WERI-Rb-1 (cell line): Measurements from ENCODE around the gene KCNK15.

Experiments used
- DNase-seq: peaks from one replicate; pipeline ENCODE4 v3.0.0-alpha.2; 2020
- H3K27ac ChIP-seq: fragments of 250-450 bp; sonication (Bioruptor Pico); 2 replicates; pipeline ENCODE4 v1.5.1; 2020; ENCODE audit warnings: mild to moderate bottlenecking, moderate library complexity
- H3K27me3 ChIP-seq: fragments of 250-450 bp; sonication (Bioruptor Pico); 2 replicates; pipeline ENCODE4 v1.5.1; 2021; ENCODE audit warnings: mild to moderate bottlenecking, low read depth, moderate library complexity; ENCODE audit not compliant: insufficient read depth, severe bottlenecking
- H3K36me3 ChIP-seq: fragments of 250-450 bp; sonication (Bioruptor Pico); 2 replicates; pipeline ENCODE4 v1.5.1; 2020; ENCODE audit warnings: mild to moderate bottlenecking, moderate library complexity
- H3K4me3 ChIP-seq: 2 replicates; pipeline ENCODE4 v1.5.1; 2011; ENCODE audit warnings: low read depth, mild to moderate bottlenecking, control low read depth, low read length
- H3K9me3 ChIP-seq: fragments of 250-450 bp; sonication (Bioruptor Pico); 2 replicates; pipeline ENCODE4 v1.5.1; 2021; ENCODE audit warnings: mild to moderate bottlenecking, moderate library complexity; ENCODE audit not compliant: severe bottlenecking
- CTCF ChIP-seq: IDR thresholded peaks from 2 replicates; pipeline ENCODE4 v1.5.1; 2011; ENCODE audit warnings: low read depth, mild to moderate bottlenecking, control low read depth, inconsistent platforms, low read length

Gene KCNK15

DNA sequence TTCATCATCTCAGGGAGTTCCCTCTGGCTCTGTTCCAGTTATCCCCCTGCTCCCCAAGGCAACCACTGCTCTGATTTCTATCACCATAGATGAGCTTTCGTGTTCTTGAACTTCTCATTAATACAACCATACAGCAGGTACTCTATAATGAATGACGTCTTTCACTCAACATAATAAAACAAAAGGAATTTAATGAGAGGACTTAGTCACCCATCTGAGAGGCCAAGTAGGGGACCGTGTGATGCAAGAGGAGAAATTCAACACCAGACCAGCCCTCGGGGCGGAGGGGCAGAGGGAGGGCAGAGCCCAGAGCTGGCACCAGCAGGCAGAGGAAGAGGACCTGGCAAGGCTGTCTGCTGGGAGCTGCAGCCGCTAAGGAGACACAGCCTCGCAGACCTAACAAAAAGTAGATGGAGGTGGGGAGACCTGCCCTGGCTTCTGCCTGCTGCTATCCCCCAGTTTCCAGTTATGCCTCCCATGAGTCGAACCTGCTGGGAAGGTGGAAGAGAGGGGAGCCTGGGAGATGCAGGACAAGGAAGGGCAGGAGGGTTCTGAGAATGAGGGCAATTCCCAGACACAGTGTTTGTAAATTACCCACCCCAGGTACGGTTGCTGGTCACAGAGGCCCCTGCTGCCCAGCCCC lies 16.7 kb upstream of the KCNK15 start:
- no peak for DNase-seq
- Histone ChIP-seq H3K36me3 (no peaks in the 10 kb centered on the region), H3K27me3 (no peaks in the 10 kb centered on the region), H3K4me3 (no peak overlapping the region), H3K9me3 (no peaks in the 10 kb centered on the region), H3K27ac (no peak overlapping the region)
- no peak for TF ChIP-seq CTCF

GRCh38 chr20:44730441-44730840 lies 15.2 kb upstream of the KCNK15 start:
- Histone ChIP-seq H3K4me3 (no peak overlapping the region), H3K27ac (no peak overlapping the region), H3K27me3 (no peaks in the 10 kb centered on the region), H3K9me3 (no peaks in the 10 kb centered on the region), H3K36me3 (no peaks in the 10 kb centered on the region)
- no peak for TF ChIP-seq CTCF
- no peak for DNase-seq

DNA sequence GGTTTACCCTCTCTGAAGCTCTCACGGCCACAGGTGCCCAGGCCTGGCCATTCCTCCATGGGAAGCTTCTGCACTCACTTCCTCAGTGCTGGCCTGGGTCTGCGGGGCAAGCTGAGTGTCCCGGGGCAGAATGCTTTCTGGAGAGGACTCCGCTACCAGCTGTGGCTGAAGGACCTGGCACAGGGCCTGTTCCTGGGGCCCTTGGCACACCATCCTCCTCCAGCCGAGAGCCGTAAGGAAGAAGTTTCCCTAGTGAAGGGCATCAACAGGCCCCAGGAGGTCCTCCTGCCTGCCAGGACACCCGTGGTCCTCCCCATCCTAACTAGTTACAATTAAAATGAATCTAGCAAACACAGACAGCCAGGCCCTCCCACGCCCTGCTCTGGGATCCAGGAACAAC lies 14.0 kb upstream of the KCNK15 start:
- H3K9me3 ChIP-seq, result no peaks in the 10 kb centered on the region
- H3K27me3 ChIP-seq, result no peaks in the 10 kb centered on the region
- no peak overlapping the region for H3K4me3 ChIP-seq
- H3K27ac ChIP-seq, result no peak overlapping the region
- no peak for DNase-seq
- no peaks in the 10 kb centered on the region for H3K36me3 ChIP-seq
- no peak for TF ChIP-seq CTCF

DNA sequence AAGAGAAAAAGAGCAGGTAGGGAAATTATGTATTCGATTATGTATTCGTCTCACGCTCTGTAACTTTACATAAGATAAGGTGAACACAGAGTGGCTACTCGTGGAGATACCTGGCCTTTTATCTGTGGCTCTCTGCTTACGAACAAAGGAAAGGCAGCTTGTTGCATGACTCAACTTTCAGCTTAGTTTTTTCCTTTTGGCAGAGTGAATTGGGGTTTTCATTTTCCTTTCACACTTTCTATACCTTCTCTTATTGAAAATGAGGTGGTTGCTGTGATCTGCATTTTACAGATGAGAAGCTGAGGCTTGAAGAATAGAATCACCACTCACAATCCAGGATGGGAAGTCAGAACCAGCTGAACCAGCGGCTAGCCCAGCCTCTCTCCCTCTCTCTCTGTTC lies 13.3 kb upstream of the KCNK15 start:
- no peak overlapping the region for H3K27ac ChIP-seq
- TF ChIP-seq CTCF, result no peak

DNA sequence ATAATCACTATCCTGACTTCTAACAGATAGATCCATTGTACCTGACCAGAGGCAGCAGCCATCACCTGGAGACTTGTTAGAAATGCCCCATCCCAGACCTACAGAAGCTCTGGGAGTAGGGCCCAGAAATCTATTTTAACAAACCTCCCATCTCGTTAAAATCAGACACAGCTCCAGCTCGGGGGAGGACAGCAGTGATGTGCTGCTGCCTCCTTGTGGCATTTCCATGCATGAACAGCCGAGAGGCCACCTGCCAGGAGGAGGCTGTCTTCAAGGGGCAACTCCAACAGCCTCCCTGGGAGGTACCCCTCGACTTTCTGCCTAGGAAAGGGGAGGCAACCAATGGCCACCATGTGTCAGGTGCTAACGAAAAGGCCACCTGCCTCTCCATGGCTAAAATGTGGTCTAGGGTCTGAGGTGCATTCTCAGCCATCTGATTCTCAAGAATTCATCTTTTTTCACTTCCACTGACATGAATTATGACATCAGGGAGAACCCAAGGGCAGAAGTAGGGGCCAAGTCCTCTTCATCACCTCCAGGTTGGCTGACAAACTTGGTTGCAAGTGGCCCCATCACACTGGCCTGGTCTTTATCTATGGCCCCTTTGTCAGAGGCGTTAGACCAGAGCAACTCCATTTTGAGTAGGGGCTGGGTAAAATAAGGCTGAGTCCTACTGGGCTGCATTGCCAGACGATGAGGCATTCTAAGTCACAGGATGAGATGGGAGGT lies 12.2 kb upstream of the KCNK15 start:
- TF ChIP-seq CTCF, result peak; percentile 93
- H3K4me3 ChIP-seq, result no peak overlapping the region
- H3K27ac ChIP-seq, result no peak overlapping the region; the same call in 1 of the 2 replicates
- no peaks in the 10 kb centered on the region for H3K9me3 ChIP-seq
- no peaks in the 10 kb centered on the region for H3K27me3 ChIP-seq
- peak; percentile 70 for DNase-seq
- H3K36me3 ChIP-seq, result no peaks in the 10 kb centered on the region; the same call in 1 of the 2 replicates

More for the DNA sequence above, 13.3 kb upstream of the KCNK15 start:
- Histone ChIP-seq H3K9me3 (no peaks in the 10 kb centered on the region), H3K27me3 (no peaks in the 10 kb centered on the region), H3K4me3 (no peak overlapping the region), H3K36me3 (no peaks in the 10 kb centered on the region; the same call in 1 of the 2 replicates)
- no peak for DNase-seq
